GM11168 (cell line): ENCODE results near the gene AS3MT.
"Not testable (repeated sequence)": the region's sequence is repeated elsewhere in the genome, so short reads cannot be mapped to it uniquely, and the experiment has no call there.

ENCODE experiments used
- in situ Hi-C: fragments of 300-500 bp; cut with MboI; formaldehyde crosslinking; loops from one replicate; pipeline ENCODE4 v1.12.0; 2022; ENCODE audit warnings: low sequenced_read_pairs; ENCODE audit not compliant: unreplicated experiment

Gene AS3MT

DNA sequence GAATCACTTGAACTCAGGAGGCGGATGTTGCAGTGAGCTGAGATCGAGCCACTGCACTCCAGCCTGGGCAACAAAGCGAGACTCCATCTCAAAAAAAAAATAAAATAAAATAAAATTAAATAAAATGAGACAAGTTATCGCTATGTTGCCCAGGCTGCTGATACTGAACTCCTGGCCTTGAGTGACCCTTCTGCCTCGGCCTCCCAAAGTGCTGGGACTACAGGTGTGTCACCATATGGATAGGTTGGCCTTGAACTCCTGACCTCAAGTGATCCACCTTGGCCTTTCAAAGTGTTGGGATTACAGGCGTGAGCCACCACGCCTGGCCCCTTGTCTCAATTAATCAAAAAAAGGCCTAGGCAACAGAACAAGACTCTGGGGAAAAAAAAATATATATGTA is 16.0 kb upstream of the AS3MT start:
- in situ Hi-C loops: not testable (repeated sequence)

DNA sequence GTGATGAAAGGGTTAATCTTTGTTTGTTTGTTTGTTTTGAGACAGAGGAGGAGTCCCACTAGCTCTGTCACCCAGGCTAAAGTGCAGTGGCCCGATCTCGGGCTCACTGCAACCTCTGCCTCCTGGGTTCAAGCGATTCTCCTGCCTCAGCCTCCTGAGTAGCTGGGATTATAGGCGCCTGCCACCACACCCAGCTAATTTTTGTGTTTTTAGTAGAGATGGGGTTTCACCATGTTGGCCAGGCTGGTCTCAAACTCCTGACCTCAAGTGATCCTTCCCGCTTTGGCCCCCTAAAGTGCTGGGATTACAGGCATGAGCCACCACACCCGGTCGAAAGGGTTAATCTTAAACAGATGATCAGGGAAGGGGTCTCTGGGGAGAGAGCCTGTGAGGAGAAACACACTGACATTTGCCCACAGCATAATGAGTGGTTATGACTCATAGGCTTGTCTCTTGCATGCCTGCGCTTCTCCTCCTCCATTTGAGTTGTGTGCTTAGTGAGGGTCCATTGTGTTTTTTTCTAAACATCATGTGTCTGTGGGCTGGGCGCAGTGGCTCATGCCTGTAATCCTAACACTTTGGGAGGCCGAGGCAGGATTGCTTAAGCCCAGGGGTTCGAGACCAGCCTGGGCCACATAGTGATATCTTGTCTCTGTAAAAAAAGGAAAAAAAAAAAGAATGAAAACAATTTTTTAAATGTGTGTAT is 13.4 kb upstream of the AS3MT start:
- in situ Hi-C loops: not testable (repeated sequence)

DNA sequence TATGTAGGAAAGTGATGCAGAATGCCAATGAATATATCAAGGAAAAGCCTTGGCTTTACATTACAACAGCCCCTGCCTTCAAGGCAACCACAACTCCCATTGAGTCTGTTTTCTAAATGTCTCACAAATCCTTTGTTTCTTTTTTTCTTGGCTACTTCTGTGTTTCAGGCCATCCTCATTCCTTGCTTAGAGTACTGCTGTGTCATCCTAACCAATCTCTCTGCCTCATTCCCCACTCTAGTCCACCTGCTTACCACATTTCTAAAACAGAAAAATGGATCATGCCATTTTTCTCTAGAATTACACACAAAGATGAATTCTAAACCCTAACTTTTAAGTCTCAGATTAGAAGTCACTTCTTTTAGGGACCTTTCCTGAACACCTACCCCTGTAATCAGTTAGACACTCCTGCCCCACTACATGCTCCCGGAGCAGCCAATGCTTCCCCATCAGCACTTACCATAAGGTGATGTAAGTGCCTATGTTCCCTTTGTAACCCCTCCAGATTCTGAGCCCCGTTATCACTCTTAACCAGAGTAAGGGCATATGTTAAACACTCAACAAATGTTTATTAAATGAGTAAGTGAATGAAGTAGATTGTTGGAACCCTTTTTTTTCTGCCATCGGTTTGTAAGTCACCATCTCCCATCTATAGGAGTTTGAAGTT is 12.4 kb upstream of the AS3MT start:
- in situ Hi-C loops: no loop called here

DNA sequence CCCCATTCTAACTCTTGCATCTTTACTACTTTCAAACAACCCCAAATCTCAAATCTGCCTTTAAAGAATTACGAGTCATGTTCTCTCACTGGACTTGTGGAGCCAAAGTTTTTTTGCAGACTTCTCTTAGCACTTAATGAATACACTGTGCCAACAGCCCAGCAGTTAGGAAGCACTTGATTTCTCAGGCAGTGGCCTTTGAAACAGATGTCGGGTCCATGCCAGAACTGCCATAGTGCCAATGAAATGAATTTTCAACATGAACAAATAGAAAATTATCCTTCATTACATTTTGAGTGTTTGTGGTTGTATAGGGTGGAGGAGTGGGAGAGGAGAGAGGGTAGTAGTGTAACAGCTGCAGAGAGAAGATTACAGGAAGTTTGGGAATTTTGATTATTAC is 9.4 kb upstream of the AS3MT start:
- in situ Hi-C loops: no loop called here

DNA sequence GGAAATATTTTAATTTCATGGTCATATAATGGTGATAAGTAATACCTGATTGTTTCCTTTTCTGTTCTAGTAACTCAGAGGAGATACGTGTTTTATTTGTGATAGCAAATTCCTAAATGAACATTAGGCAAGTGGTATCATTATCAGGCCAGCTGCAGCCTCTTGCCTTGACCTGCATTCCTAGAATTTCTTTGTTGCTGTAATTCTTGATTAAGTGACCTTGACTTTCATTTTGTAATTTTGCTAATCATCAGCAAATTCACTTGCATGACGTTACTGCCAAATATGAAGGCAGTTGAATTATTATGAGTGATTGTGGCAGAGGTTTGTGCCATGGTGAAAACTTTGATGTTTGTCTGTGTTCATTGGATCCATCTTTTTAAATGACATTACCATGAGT is 5.6 kb upstream of the AS3MT start:
- in situ Hi-C loops: no loop called here

DNA sequence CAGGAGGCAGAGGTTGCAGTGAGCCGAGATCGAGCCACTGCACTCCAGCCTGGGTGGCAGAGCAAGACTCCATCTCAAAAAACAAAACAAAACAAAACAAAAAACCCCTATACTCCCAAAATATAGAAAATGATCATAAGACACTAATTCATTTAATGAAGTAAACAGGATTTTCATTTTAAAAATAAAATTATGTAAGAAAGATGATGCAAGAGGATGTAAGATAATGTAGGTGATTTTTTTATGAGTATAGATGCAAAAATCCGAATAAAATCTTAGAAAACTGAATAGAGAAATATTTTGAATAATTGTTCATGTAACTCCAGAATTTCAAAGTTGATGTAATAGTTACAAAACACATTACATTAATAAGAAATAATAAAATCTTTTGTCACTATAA is 3.6 kb upstream of the AS3MT start:
- in situ Hi-C loops: no loop called here

DNA sequence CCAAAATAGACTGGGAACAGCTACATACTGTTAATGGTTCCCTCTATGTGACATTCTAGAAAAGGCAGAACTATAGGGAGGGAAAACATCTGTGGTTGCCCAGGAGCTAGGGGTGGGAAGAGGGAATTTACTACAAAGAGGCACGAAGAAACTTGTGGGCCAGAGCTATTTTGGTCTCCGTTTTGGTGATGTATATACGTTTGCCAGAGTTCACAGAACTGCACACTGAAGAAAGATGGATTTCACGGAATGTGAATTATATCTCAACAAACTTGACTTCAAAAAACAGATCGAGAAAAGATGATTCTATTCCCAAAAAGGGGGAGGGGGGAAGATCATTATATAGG is 386 bp upstream of the AS3MT start:
- in situ Hi-C loops: no loop called here

DNA sequence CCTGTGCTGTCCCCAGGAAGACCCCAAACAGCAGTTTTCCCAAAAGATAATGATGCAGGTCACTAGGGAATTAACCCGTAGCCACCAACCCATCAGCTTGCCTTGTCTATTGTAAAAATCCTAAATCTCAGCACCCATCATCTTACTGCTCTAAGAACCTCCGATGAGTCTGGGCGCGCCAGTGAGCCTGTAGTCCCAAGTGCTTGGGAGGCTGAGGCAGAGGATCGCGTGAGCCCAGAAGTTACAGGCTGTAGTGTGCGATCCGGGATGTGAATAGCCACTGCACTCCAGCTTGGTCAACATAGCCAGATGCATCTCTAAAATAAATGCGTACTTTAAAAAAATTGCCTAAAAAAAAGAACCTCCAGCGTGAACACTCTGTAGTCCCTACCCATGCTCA is 951 bp downstream of the AS3MT start:
- in situ Hi-C loops: no loop called here

DNA sequence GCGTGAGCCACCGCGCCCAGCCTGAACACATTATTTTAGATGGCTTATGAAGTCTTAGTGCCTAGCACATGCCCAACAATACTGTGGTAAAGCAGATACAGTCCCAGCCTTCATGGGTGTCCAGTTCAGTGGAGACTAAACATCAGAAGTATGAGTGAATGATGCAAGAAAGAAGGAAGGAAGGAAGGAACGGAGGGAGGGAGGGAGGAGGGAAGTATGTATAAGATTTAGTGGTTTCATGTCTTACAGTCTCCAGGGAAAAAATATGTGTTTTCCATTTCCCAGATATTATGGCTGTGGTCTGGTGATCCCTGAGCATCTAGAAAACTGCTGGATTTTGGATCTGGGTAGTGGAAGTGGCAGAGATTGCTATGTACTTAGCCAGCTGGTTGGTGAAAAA is 2.9 kb downstream of the AS3MT start:
- in situ Hi-C loops: no loop called here

DNA sequence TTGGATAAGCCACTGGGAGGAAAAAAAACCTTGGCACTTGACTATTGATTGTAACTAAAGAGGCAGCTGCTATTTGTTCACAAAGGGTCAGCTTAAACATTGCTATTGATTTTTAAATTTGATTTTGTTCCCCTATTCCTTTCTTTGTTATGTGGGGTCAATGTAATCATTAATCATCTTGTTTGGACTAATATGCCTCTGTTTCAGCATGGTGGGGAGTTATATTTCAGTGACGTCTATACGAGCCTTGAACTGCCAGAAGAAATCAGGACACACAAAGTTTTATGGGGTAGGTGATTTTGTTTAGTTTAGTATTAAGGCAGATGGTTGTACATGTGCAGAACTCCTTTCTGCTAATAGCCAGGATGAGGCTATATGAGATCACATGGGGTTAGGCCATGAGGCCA is 7.5 kb downstream of the AS3MT start:
- in situ Hi-C loops: no loop called here

DNA sequence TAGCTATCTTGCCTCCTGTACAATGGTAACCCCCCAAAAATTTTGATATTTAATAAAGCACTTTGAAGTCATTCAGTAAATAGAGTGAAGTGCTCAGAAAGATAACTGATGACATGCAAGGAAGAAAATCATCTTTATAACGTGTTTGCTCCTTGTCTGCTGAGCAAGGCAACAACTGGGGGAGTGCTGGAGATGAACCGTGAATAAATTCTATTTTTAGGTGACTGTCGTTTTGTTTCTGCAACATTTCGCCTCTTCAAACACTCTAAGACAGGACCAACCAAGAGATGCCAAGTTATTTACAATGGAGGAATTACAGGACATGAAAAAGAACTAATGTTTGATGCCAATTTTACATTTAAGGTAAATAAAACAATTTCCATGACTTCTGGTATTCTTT is 9.4 kb downstream of the AS3MT start:
- in situ Hi-C loops: no loop called here

DNA sequence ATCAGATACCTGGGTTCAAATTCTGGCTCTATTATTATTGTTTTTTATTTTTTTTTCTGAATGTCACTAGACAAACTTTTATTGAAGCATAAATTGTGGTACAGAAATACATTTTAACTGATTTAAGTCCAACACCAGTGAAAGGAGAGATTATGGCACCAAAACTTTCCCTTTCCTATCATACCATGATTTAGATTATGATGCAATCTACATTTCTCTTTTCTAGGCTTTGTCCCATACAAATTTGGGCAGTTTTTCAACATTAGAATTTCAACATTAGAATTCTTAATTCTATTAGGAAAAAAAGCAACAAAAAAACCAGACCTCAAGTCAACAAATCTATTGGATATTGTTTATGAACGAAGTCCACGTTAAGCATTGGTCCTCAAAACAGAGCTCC is 11.0 kb downstream of the AS3MT start:
- in situ Hi-C loops: no loop called here

DNA sequence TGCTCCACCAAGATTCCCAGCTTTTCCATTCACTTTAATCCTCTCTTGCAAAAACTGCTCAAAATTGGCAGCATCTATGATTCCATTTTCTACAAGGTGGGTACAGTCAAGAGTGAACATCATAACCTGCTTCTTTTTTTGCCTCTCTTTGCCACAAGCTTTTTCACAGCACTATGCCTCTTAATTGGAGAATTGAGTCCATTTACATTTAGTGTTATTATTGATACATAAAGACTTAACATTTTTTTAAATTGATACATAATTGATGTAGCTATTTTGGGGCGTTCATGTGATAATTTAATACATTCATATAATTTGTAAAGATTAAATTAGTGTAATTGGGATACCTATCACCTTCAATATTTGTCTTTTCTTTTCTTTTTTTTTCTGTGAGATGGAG is 18.8 kb downstream of the AS3MT start:
- in situ Hi-C loops: no loop called here

DNA sequence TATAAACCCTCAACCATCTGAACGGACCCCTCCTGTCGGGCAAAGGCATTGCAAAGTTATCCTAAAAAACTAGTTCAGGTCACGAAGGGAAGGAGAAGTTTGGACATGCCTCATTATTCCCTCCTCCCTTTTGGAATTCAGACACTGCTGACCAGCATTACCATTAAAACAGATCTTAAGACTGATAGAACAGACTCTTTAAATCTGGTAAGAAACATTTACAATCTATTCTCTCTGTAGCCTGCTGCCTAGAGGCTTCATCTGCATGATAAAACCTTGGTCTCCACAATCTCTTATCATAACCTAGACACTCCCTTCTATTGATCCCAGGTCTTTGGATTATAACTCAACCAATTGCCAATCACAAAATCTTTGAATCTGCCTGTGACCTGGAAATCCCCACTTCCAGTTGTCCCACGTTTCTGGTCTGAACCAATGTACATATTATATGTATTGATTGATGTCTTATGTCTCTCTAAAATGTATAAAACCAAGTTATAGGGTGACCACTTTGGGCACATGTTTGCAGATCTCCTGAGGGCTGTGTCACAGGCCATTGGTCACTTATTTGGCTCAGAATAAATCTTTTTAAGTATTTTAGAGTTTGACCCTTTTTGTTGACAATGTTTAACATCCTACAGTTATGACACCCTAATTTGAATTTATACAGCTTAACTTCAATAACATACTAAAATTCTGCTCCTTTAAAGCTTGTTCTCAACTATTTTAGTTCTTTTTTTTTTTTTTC is 25.4 kb downstream of the AS3MT start:
- in situ Hi-C loops: loop anchor here (5.0 kb wide), 1 partner anchor 57 kb away; the partner anchor contains the start of gene CYP17A1

DNA sequence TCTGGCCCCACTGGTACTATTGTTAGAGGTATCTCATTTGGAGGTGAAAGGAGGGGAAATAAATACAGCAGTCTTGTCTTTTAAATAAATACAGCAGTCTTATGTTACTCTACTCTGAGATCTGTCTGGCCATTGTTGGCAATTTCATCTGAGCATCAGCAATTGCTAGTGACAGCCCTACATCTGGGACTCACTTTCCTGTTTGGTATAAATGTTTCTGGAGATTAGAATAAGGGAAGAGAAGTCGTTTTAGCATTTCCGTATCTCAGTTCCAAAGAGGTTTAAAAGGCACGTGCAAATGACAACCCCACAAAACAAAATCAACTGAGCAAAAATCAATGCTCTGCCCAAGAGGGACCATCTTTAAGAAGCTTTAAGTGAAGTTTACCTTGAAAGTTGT is 30.7 kb downstream of the AS3MT start:
- in situ Hi-C loops: loop anchor here (25.0 kb wide), 1 partner anchor 337 kb away; the partner anchor contains the start of gene RPEL1

DNA sequence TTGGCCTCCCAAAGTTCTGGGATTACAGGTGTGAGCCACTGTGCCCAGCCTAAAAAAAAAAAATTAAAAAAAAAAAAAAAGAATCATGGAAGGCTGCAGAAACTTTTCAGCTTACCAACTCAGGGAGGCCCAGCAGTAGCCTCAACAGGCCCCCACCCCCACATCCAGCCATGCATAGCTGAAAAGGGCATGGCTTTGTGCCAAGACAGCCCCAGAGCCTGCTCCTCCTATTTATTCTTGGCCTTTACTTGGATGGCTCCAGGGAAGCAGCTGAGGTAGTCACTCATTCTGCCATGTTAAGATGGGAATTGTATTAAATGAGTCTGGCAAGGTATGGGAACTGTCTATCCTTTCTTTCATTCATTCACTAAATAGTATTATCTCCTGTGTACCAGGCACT is 35.1 kb downstream of the AS3MT start:
- in situ Hi-C loops: loop anchor here (25.0 kb wide), 1 partner anchor 333 kb away; the partner anchor contains the start of gene RPEL1

DNA sequence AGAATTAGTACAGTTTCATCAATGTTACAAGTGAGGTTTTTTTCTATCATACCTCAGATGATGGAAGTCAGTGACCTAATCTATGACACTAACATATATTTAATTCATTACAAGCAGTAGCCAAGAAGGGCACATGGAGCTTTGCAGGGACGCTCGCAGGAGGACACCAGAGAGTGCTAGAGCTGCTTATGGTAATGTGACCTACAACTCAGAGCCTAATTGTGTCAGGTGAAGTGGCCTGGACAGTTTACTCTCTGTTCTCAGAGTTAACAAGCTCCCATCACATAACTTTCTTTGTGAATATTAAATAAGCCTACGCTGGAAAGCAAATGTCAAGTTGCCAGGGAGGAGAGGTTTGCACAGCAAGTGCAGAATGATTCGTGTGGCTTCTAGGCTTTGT is 37.2 kb downstream of the AS3MT start:
- in situ Hi-C loops: loop anchor here (25.0 kb wide), 1 partner anchor 331 kb away; the partner anchor contains the start of gene RPEL1

DNA sequence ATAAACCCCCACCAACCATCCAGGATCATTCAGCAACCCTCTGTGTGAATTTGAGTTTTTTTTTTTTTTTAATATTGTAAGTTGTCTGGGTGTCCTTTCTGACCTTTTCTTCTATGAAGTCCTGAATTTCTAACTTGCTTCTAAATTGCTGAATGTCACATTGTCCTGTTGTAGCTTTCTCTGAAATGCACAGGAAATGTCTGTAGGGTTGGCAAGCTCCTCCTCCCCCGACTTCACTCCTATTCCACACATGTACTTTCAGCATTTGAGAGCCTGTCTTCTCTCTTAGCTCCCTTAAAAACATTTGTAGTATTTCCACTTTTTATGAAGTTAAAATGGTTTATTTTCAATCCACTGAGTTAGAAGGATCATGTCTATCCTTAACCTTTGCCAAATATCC is 45.5 kb downstream of the AS3MT start:
- in situ Hi-C loops: loop anchor here (25.0 kb wide), 1 partner anchor 323 kb away; the partner anchor contains the start of gene RPEL1

DNA sequence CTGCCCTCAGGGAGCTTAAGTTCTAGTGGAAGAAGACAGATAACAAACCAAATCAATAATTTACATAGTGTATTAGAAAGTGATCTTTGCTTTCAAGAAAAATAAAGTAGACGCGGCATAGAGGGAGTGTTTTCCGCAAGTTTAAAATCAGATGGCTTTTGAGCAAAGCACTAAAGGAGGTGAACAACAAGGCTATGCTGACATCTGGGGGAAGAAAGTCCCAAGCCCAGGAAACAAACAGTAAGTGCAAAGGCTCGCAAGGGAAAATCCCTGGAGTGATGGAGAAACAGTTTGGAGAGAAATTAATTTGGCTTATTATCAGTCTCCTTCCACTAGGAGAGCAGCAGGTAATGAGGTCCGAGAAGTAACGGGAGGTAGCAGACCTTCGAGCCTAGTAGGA is 46.9 kb downstream of the AS3MT start:
- in situ Hi-C loops: loop anchor here (25.0 kb wide), 1 partner anchor 321 kb away; the partner anchor contains the start of gene RPEL1

DNA sequence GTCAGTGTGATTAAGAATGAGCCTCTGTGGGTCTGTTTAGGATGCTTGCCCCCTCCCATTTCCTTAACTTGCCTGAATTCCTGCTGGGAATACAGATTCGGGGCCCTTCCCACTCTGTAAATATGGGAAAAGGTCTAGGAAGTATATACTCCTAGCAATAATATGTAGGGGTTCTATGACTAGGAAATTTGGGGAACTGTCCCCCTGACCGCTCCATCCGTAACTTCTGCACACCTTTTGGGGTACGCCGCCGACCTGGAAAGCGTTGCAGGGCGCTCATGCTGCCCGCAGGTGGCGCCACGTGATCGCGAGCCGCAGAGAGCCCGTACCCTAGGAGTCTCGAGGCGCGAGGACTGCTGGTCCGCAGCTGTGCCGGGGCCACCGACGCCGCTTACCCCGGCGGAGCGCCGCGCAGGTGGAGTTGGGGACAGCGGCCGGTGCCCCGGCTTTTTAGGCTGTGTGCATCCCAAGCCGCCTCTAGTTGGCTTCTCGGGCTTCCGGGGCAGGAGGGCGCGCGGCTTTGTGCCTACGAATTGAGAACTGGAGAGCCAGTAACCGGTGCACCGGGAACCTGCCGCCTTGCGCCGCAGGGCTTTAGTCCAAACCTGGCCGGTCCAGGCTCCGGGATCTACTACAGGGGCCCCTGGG is 48.2 kb downstream of the AS3MT start:
- in situ Hi-C loops: loop anchor here (25.0 kb wide), 1 partner anchor 320 kb away; the partner anchor contains the start of gene RPEL1
